ENCODE data around the gene BCL2L15. TPM values are rescaled to one million over a fixed set of nuclear protein-coding genes. Genes with fewer than 3 reads are reported as not detected.

The BCL2L15 gene
- total and polyA plus RNA-seq, 2 donors (not counting 1 experiment from before 2014, with no cell fraction given), result under 0.01 to 0.19 TPM

DNA sequence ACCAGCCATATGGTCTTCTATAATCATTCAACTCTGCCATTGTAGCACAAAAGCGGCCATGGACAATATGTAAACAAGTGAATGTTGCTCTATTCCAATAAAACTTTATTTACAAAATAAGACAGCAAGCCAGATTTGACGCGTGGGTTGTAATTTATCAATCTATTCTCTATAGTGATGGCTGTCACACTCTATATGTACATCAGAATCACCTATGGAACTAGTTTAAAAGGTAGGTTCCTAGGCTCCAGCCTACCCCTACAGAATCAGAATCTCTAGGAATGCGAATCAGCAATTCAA, 7.7 kb downstream of the BCL2L15 start:
- Histone ChIP-seq H3K27ac (ENCODE audit: insufficient read depth, low read length) (no peak overlapping the region), H3K9ac (ENCODE audit: insufficient read depth, low read length) (no peak overlapping the region), H3K9me3 (ENCODE audit: control insufficient read depth, insufficient read depth, low read depth, low read length) (no peaks in the 10 kb centered on the region), H3K27me3 (ENCODE audit: control insufficient read depth, insufficient read depth, low read length) (no peaks in the 10 kb centered on the region), H3K4me2 (ENCODE audit: extremely low read depth, insufficient read depth, low read length) (no peak overlapping the region), H3K36me3 (ENCODE audit: control insufficient read depth, insufficient read depth, low read length) (no peaks in the 10 kb centered on the region), H3K4me3 (replicated peaks in 1 of 4; ENCODE audit: control extremely low read depth in 1 of 4, insufficient read depth in 1 of 4, low read depth in 3 of 4, low read length in 4 of 4) (no peak overlapping the region), H3K79me2 (ENCODE audit: control insufficient read depth, insufficient read depth, low read length) (no peaks in the 10 kb centered on the region), H4K20me1 (ENCODE audit: control insufficient read depth, extremely low read depth, insufficient read depth, low read length) (no peaks in the 10 kb centered on the region), H2AFZ (ENCODE audit: low read length) (no peak overlapping the region), H3K4me1 (ENCODE audit: control insufficient read depth, extremely low read depth, insufficient read depth, low read length) (no peaks in the 10 kb centered on the region)
- no peak for DNase-seq (ENCODE audit: low read depth in 2 of 2)
- TF ChIP-seq EZH2 (IDR thresholded peaks at IDR 0.05; ENCODE audit: low read length, missing control alignments), result no peak
- TF ChIP-seq, protein P1, sequence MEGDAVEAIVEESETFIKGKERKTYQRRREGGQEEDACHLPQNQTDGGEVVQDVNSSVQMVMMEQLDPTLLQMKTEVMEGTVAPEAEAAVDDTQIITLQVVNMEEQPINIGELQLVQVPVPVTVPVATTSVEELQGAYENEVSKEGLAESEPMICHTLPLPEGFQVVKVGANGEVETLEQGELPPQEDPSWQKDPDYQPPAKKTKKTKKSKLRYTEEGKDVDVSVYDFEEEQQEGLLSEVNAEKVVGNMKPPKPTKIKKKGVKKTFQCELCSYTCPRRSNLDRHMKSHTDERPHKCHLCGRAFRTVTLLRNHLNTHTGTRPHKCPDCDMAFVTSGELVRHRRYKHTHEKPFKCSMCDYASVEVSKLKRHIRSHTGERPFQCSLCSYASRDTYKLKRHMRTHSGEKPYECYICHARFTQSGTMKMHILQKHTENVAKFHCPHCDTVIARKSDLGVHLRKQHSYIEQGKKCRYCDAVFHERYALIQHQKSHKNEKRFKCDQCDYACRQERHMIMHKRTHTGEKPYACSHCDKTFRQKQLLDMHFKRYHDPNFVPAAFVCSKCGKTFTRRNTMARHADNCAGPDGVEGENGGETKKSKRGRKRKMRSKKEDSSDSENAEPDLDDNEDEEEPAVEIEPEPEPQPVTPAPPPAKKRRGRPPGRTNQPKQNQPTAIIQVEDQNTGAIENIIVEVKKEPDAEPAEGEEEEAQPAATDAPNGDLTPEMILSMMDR (conservative IDR thresholded peaks at IDR 0.05 in 1 of 2, IDR thresholded peaks at IDR 0.05 in 1 of 2; ENCODE audit: low read depth in 1 of 2, low read length in 2 of 2), result no peak

- no peak overlapping the region for H3K9ac ChIP-seq (ENCODE audit: insufficient read depth, low read length)
- no peaks in the 10 kb centered on the region for H3K27me3 ChIP-seq (ENCODE audit: control insufficient read depth, insufficient read depth, low read length)
- H3K4me3 ChIP-seq (replicated peaks in 1 of 4; ENCODE audit: control extremely low read depth in 1 of 4, insufficient read depth in 1 of 4, low read depth in 3 of 4, low read length in 4 of 4), result no peak overlapping the region
- no peaks in the 10 kb centered on the region for H4K20me1 ChIP-seq (ENCODE audit: control insufficient read depth, extremely low read depth, insufficient read depth, low read length)
- H3K4me1 ChIP-seq (ENCODE audit: control insufficient read depth, extremely low read depth, insufficient read depth, low read length), result peaks cover 2% of the 10 kb centered on the region
- H3K36me3 ChIP-seq (ENCODE audit: control insufficient read depth, insufficient read depth, low read length), result no peaks in the 10 kb centered on the region
- TF ChIP-seq, protein P1 (conservative IDR thresholded peaks at IDR 0.05 in 1 of 2, IDR thresholded peaks at IDR 0.05 in 1 of 2; ENCODE audit: low read depth in 1 of 2, low read length in 2 of 2), result no peak
- no peak for TF ChIP-seq EZH2 (IDR thresholded peaks at IDR 0.05; ENCODE audit: low read length, missing control alignments)
- no peak overlapping the region for H3K4me2 ChIP-seq (ENCODE audit: extremely low read depth, insufficient read depth, low read length)
- H3K79me2 ChIP-seq (ENCODE audit: control insufficient read depth, insufficient read depth, low read length), result no peaks in the 10 kb centered on the region
- H3K27ac ChIP-seq (ENCODE audit: insufficient read depth, low read length), result no peak overlapping the region
- H3K9me3 ChIP-seq (ENCODE audit: control insufficient read depth, insufficient read depth, low read depth, low read length), result no peaks in the 10 kb centered on the region
- DNase-seq (ENCODE audit: low read depth in 2 of 2), result no peak
- H2AFZ ChIP-seq (ENCODE audit: low read length), result no peak overlapping the region
Observed at GRCh38 chr1:113876176-113876575, 11.2 kb downstream of the BCL2L15 start.

GRCh38 chr1:113875714-113876113, 11.7 kb downstream of the BCL2L15 start:
- Histone ChIP-seq H3K27me3 (ENCODE audit: control insufficient read depth, insufficient read depth, low read length) (no peaks in the 10 kb centered on the region), H2AFZ (ENCODE audit: low read length) (no peak overlapping the region), H3K9ac (ENCODE audit: insufficient read depth, low read length) (no peak overlapping the region), H3K4me2 (ENCODE audit: extremely low read depth, insufficient read depth, low read length) (no peak overlapping the region), H3K27ac (ENCODE audit: insufficient read depth, low read length) (no peak overlapping the region), H3K36me3 (ENCODE audit: control insufficient read depth, insufficient read depth, low read length) (no peaks in the 10 kb centered on the region), H3K4me3 (replicated peaks in 1 of 4; ENCODE audit: control extremely low read depth in 1 of 4, insufficient read depth in 1 of 4, low read depth in 3 of 4, low read length in 4 of 4) (no peak overlapping the region), H3K4me1 (ENCODE audit: control insufficient read depth, extremely low read depth, insufficient read depth, low read length) (peaks cover 2% of the 10 kb centered on the region), H3K9me3 (ENCODE audit: control insufficient read depth, insufficient read depth, low read depth, low read length) (no peaks in the 10 kb centered on the region), H3K79me2 (ENCODE audit: control insufficient read depth, insufficient read depth, low read length) (no peaks in the 10 kb centered on the region), H4K20me1 (ENCODE audit: control insufficient read depth, extremely low read depth, insufficient read depth, low read length) (no peaks in the 10 kb centered on the region)
- TF ChIP-seq, protein P1 (conservative IDR thresholded peaks at IDR 0.05 in 1 of 2, IDR thresholded peaks at IDR 0.05 in 1 of 2; ENCODE audit: low read depth in 1 of 2, low read length in 2 of 2), result no peak
- TF ChIP-seq EZH2 (IDR thresholded peaks at IDR 0.05; ENCODE audit: low read length, missing control alignments), result no peak
- peak in 1 of 2 donors; percentile 20 for DNase-seq (ENCODE audit: low read depth in 2 of 2)
